GM19463 (cell line): ENCODE data around the gene MGAT5.
"Not testable (repeated sequence)": the region's sequence is repeated elsewhere in the genome, so short reads cannot be mapped to it uniquely, and the experiment has no call there.

Experiments
- ATAC-seq: cut with Tn5 transposase; IDR thresholded peaks from one replicate; pipeline ENCODE4 v1.9.1; 2021; ENCODE audit warnings: mild to moderate bottlenecking, moderate library complexity; ENCODE audit not compliant: unreplicated experiment

Gene MGAT5

GRCh38 chr2:134458473-134458853 is 204.6 kb downstream of the MGAT5 start:
- no peak for ATAC-seq

GRCh38 chr2:134458950-134459349 is 205.1 kb downstream of the MGAT5 start:
- ATAC-seq = no peak

- ATAC-seq = no peak
These were observed 206.0 kb downstream of the MGAT5 start for GRCh38 chr2:134459706-134460406.

- peak; percentile 94 for ATAC-seq
These were observed 206.7 kb downstream of the MGAT5 start for GRCh38 chr2:134460583-134460998.

GRCh38 chr2:134461511-134461910 is 207.6 kb downstream of the MGAT5 start:
- no peak for ATAC-seq

GRCh38 chr2:134462275-134462674 is 208.4 kb downstream of the MGAT5 start:
- no peak for ATAC-seq

GRCh38 chr2:134462791-134463698 is 209.2 kb downstream of the MGAT5 start:
- no peak for ATAC-seq

- no peak for ATAC-seq
These were observed 209.8 kb downstream of the MGAT5 start for GRCh38 chr2:134463699-134464022.

- no peak for ATAC-seq
These were observed 211.6 kb downstream of the MGAT5 start for GRCh38 chr2:134465228-134466105.

GRCh38 chr2:134466141-134466540 is 212.3 kb downstream of the MGAT5 start:
- no peak for ATAC-seq

- ATAC-seq = no peak
These were observed 214.3 kb downstream of the MGAT5 start for GRCh38 chr2:134468164-134468563.

- no peak for ATAC-seq
These were observed 214.9 kb downstream of the MGAT5 start for GRCh38 chr2:134468776-134469175.

- no peak for ATAC-seq
These were observed 215.7 kb downstream of the MGAT5 start for GRCh38 chr2:134469516-134470115.

- no peak for ATAC-seq
These were observed 216.8 kb downstream of the MGAT5 start for GRCh38 chr2:134470561-134471168.

- ATAC-seq = not testable (repeated sequence)
These were observed 223.1 kb downstream of the MGAT5 start for GRCh38 chr2:134476982-134477381.

GRCh38 chr2:134479696-134480330 is 225.9 kb downstream of the MGAT5 start:
- no peak for ATAC-seq

GRCh38 chr2:134482131-134482723 is 228.4 kb downstream of the MGAT5 start:
- no peak for ATAC-seq

GRCh38 chr2:134482766-134483340 is 229.0 kb downstream of the MGAT5 start:
- no peak for ATAC-seq

GRCh38 chr2:134489732-134490384 is 236.0 kb downstream of the MGAT5 start:
- ATAC-seq = no peak
